Epithelial cell of esophagus (primary cell): Measurements from ENCODE around the gene ZNF236.
A peak's percentile ranks its signal among the peaks of the same experiment; 100 is the strongest.

Experiments used
- DNase-seq: peaks from one replicate; pipeline ENCODE4 v3.0.0; 2010; ENCODE audit warnings: low read depth
- H3K4me3 ChIP-seq: 2 replicates; pipeline ENCODE4 v1.5.1; 2011; ENCODE audit warnings: mild to moderate bottlenecking, low read length, control low read depth
- CTCF ChIP-seq: IDR thresholded peaks from 2 replicates; pipeline ENCODE4 v1.5.1; 2011; ENCODE audit warnings: low read depth, mild to moderate bottlenecking, low read length, control low read depth, inconsistent platforms; ENCODE audit not compliant: insufficient read depth; ENCODE audit errors: missing control alignments

Gene ZNF236

DNA sequence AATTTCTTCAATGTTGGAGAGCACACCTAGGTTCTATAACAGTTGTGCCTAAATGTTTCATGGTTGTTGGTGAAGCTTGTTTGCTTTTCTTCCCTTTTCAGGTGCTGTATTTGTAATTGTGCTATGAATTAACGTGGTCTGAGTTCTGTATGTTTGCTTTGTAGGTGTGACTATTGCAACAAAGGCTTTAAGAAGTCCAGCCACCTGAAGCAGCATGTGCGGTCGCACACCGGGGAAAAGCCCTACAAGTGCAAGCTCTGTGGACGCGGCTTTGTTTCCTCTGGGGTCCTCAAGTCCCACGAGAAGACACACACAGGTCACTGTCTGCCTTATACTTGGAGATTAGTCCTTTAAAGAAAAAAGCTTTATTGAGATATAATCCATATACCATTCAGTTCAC, 91.2 kb downstream of the ZNF236 start:
- no peak for DNase-seq
- TF ChIP-seq CTCF = no peak

GRCh38 chr18:76914314-76914713, 92.0 kb downstream of the ZNF236 start:
- no peak overlapping the region for H3K4me3 ChIP-seq
- no peak for DNase-seq
- TF ChIP-seq CTCF = no peak

More for the DNA sequence above, 91.2 kb downstream of the ZNF236 start:
- H3K4me3 ChIP-seq = no peak overlapping the region

DNA sequence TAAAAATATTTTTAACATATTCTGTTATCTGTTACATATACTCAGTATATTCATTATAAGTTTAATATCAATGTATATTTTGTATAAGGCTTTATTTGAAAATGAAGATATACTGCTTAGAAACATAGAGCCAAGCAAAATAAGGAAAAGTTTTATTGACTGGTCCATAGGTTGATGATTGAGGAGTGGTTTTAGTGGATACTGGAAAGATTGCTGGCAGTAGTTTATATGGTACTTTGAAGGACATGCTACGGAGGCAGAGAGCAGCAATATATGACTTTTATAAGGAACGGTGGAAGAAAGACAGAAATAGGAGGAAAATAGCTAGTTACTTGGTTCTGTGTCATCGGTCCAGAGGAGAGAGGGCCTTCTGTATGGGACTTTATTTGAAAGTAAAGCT, 92.4 kb downstream of the ZNF236 start:
- no peak for DNase-seq
- no peak overlapping the region for H3K4me3 ChIP-seq
- TF ChIP-seq CTCF = no peak

DNA sequence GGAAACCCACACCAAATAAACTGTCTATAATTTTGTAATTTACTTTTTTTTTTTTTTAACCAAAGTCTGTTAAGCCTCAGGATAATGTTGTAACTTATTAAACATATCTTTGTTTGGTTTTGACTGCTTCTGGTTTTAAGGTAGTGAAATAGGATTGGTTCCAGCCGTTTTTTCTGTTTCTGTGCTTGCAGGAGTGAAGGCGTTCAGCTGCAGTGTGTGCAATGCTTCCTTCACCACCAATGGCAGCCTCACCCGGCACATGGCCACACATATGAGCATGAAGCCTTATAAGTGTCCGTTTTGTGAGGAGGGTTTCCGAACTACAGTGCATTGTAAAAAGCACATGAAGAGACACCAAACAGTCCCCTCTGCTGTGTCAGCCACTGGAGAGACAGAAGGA, 93.1 kb downstream of the ZNF236 start:
- DNase-seq = no peak
- no peak for TF ChIP-seq CTCF
- H3K4me3 ChIP-seq = no peak overlapping the region

DNA sequence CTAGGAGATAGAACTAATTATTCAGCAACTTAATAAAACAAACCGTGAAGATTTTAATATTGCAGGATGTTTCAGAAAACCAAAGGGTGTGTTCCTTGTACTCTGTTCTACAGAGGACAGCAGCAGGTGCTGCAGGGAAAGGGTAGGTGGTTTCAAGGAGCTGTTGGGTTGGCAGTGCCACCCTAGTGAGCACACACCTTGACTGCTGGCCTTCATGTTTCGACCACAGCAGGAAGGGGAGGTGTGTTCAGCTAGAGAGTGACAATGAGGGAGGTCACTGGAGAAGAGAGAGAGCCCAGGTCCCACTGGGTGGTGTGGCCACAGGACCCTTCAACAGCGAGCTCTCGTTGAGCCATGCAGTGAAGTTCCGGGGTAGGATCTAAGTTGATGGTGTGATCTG, 98.6 kb downstream of the ZNF236 start:
- no peak for DNase-seq
- H3K4me3 ChIP-seq = no peak overlapping the region
- no peak for TF ChIP-seq CTCF

GRCh38 chr18:76922107-76922506, 99.8 kb downstream of the ZNF236 start:
- no peak overlapping the region for H3K4me3 ChIP-seq
- peak; percentile 60 for TF ChIP-seq CTCF
- peak; percentile 44 for DNase-seq

- peak; percentile 52 for DNase-seq
Measured at GRCh38 chr18:76923485-76924085, 101.2 kb downstream of the ZNF236 start.

More at GRCh38 chr18:76923485-76924085, 101.2 kb downstream of the ZNF236 start:
- peak; percentile 69 for TF ChIP-seq CTCF
- no peak overlapping the region for H3K4me3 ChIP-seq
